B cell (primary cell): ENCODE measurements around the gene COG5. TPM values are rescaled to one million over a fixed set of nuclear protein-coding genes. Genes with fewer than 3 reads are reported as not detected.

Source experiments
- ATAC-seq: fragments of 200-7000 bp; cut with Tn5 transposase; one replicate; pipeline ENCODE4 v1.10.0; 2021; ENCODE audit warnings: low read depth, mild to moderate bottlenecking, moderate number of reproducible peaks, moderate library complexity
- CTCF ChIA-PET: fragments of 350-600 bp; sonication (Branson Sonifier 250); formaldehyde crosslinking; loops from one replicate; lab custom pipeline; 2021; ENCODE audit warnings: antibody characterized with exemption, inconsistent platforms; lab: Charles Lee
- POLR2A ChIA-PET: fragments of 350-600 bp; sonication (Branson Sonifier 250); formaldehyde crosslinking; loops from one replicate; lab custom pipeline; 2021; ENCODE audit warnings: antibody characterized with exemption; lab: Charles Lee
- DNase-seq: peaks from one replicate; pipeline ENCODE4 v3.0.0; 2013
- H2AFZ ChIP-seq: 2 replicates; pipeline ENCODE4 v1.6.1; 2012; ENCODE audit warnings: mild to moderate bottlenecking, low read depth, low read length; ENCODE audit not compliant: insufficient read depth, poor library complexity, severe bottlenecking
- H3K27ac ChIP-seq, 2 donors: 1 replicate in 1 of 2; 2 replicates in 1 of 2; pipeline ENCODE4 v1.5.1; 2012 to 2013; ENCODE audit warnings: low read length in 2 of 2, mild to moderate bottlenecking in 2 of 2, moderate library complexity in 1 of 2
- H3K27me3 ChIP-seq, 4 experiments: fragments of 200-600 bp in 1 of 4; sonication (generic) in 1 of 4; replicated peaks in 1 of 4; 1 replicate in 2 of 4; 2 replicates in 2 of 4; pipeline versions ENCODE4 v1.6.1 to v1.7.0; 2013 to 2016; ENCODE audit warnings: low read length in 3 of 4, mild to moderate bottlenecking in 2 of 4, mixed read lengths in 1 of 4, moderate library complexity in 1 of 4; ENCODE audit not compliant: insufficient read depth in 4 of 4, control insufficient read depth in 3 of 4; ENCODE audit errors: control extremely low read depth in 1 of 4
- H3K36me3 ChIP-seq, 2 experiments: replicated peaks in 1 of 2; 1 replicate in 1 of 2; 2 replicates in 1 of 2; pipeline versions ENCODE4 v1.6.1 to v1.7.1; 2013; ENCODE audit warnings: low read length in 1 of 2; ENCODE audit not compliant: insufficient read depth in 2 of 2, control insufficient read depth in 1 of 2; ENCODE audit errors: control extremely low read depth in 1 of 2, extremely low read depth in 1 of 2
- H3K4me1 ChIP-seq, 2 donors: fragments of 200-600 bp in 1 of 2; sonication (generic) in 1 of 2; 1 replicate in 1 of 2; 2 replicates in 1 of 2; pipeline versions ENCODE4 v1.5.1 to v1.6.1; 2013 to 2017; ENCODE audit warnings: low read length in 2 of 2; ENCODE audit not compliant: control insufficient read depth in 2 of 2, insufficient read depth in 2 of 2
- H3K4me2 ChIP-seq: replicated peaks from 2 replicates; pipeline ENCODE3; 2012; ENCODE audit warnings: mild to moderate bottlenecking, low read depth, low read length; ENCODE audit not compliant: poor library complexity, severe bottlenecking
- H3K4me3 ChIP-seq, 5 experiments: fragments of 200-600 bp in 1 of 5; sonication (generic) in 1 of 5; 1 replicate in 3 of 5; 2 replicates in 2 of 5; pipeline versions ENCODE4 v1.5.1 to v1.7.0; 2011 to 2016; ENCODE audit warnings: low read length in 4 of 5, mild to moderate bottlenecking in 4 of 5, low read depth in 2 of 5, control low read depth in 1 of 5, moderate library complexity in 1 of 5; ENCODE audit not compliant: insufficient read depth in 1 of 5; ENCODE audit errors: control extremely low read depth in 1 of 5, extremely low read depth in 1 of 5
- H3K79me2 ChIP-seq: fragments of 200-600 bp; sonication (generic); one replicate; pipeline ENCODE4 v1.6.0; 2016; ENCODE audit warnings: low read length; ENCODE audit not compliant: control insufficient read depth, insufficient read depth
- H3K9ac ChIP-seq: fragments of 200-600 bp; sonication (generic); 2 replicates; pipeline ENCODE4 v1.6.1; 2017; ENCODE audit warnings: mild to moderate bottlenecking, low read length, moderate library complexity
- H3K9me3 ChIP-seq, 3 donors: one replicate each; pipeline versions ENCODE4 v1.6.1 to v1.7.1; 2013; ENCODE audit warnings: low read length in 2 of 3; ENCODE audit not compliant: control insufficient read depth in 2 of 3, insufficient read depth in 1 of 3; ENCODE audit errors: control extremely low read depth in 1 of 3
- H4K20me1 ChIP-seq: 2 replicates; pipeline ENCODE4 v1.6.0; 2012; ENCODE audit warnings: mild to moderate bottlenecking, low read length; ENCODE audit not compliant: insufficient read depth, control insufficient read depth, poor library complexity, severe bottlenecking
- H3K27ac Mint-ChIP-seq: one replicate; pipeline ENCODE4 v1.8.0; 2021; ENCODE audit warnings: mixed read lengths
- H3K27me3 Mint-ChIP-seq: one replicate; pipeline ENCODE4 v1.8.0; 2021; ENCODE audit warnings: mixed read lengths
- H3K4me1 Mint-ChIP-seq: one replicate; pipeline ENCODE4 v1.8.0; 2021; ENCODE audit warnings: mixed read lengths
- H3K4me3 Mint-ChIP-seq: one replicate; pipeline ENCODE4 v1.8.0; 2021; ENCODE audit warnings: mixed read lengths
- H3K9me3 Mint-ChIP-seq: one replicate; pipeline ENCODE4 v1.8.0; 2022; ENCODE audit warnings: mixed read lengths; ENCODE audit not compliant: insufficient read depth
- EZH2 ChIP-seq: IDR thresholded peaks from 2 replicates; pipeline ENCODE4 v1.6.1; 2012; ENCODE audit warnings: borderline replicate concordance, low read depth, mild to moderate bottlenecking, moderate library complexity, low read length; ENCODE audit not compliant: insufficient read depth, poor library complexity, severe bottlenecking
- WGBS: methylation state at CpG from one replicate; pipeline ENCODE4 v1.1.5; 2013; ENCODE audit warnings: missing lambda C conversion rate; ENCODE audit not compliant: insufficient coverage; 5-methylcytosine and 5-hydroxymethylcytosine counted together
- intact Hi-C: fragments of 100-400 bp; cut with micrococcal nuclease; formaldehyde crosslinking; loops from one replicate; pipeline ENCODE4 v1.10.0; 2022
- polyA plus RNA-seq: library from polyadenylated mRNA; depleted of rRNA; stranded (reverse); fragments of >200 nt; gene quantifications from 2 replicates; pipeline ENCODE4 v1.2.3, GENCODE V29; 2012
- total RNA-seq, 2 donors: library from RNA; stranded (reverse); fragments of 120-200 nt in 1 of 2; gene quantifications; 1 replicate in 1 of 2; 2 replicates in 1 of 2; pipeline versions ENCODE4 v1.2.3 to v1.2.4, GENCODE V29; 2013 to 2022
- TF ChIP-seq, protein P1 (sequence below): fragments of 200-600 bp; IDR thresholded peaks from one replicate; pipeline ENCODE4 v1.8.0; 2022; ENCODE audit warnings: antibody characterized with exemption, mild to moderate bottlenecking

Gene COG5
- total and polyA plus RNA-seq, 2 donors (not counting 1 experiment from before 2014, with no cell fraction given), result 7.0 to 73.0 TPM

- ChIA-PET POLR2A (no interaction called here), CTCF (no interaction called here)
- no peaks in the 10 kb centered on the region for H3K27me3 ChIP-seq
- Mint-ChIP-seq H3K4me1 (no peaks in the 10 kb centered on the region), H3K27ac (no peak overlapping the region), H3K4me3 (no peak overlapping the region), H3K27me3 (no peaks in the 10 kb centered on the region), H3K9me3 (no peaks in the 10 kb centered on the region)
- H3K27ac ChIP-seq, result no peak overlapping the region
- no peak overlapping the region for H3K9ac ChIP-seq
- ATAC-seq (no peak), DNase-seq (no peak)
- no peak for TF ChIP-seq EZH2
- TF ChIP-seq, protein P1, sequence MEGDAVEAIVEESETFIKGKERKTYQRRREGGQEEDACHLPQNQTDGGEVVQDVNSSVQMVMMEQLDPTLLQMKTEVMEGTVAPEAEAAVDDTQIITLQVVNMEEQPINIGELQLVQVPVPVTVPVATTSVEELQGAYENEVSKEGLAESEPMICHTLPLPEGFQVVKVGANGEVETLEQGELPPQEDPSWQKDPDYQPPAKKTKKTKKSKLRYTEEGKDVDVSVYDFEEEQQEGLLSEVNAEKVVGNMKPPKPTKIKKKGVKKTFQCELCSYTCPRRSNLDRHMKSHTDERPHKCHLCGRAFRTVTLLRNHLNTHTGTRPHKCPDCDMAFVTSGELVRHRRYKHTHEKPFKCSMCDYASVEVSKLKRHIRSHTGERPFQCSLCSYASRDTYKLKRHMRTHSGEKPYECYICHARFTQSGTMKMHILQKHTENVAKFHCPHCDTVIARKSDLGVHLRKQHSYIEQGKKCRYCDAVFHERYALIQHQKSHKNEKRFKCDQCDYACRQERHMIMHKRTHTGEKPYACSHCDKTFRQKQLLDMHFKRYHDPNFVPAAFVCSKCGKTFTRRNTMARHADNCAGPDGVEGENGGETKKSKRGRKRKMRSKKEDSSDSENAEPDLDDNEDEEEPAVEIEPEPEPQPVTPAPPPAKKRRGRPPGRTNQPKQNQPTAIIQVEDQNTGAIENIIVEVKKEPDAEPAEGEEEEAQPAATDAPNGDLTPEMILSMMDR, result no peak
- H3K36me3 ChIP-seq, result peaks cover 9 to 15% of the 10 kb centered on the region in 2 experiments
- H3K4me3 ChIP-seq, result no peak overlapping the region
- no peaks in the 10 kb centered on the region for H4K20me1 ChIP-seq
- H3K4me1 ChIP-seq, result no peaks in the 10 kb centered on the region
- intact Hi-C loops, result no loop called here
- peaks cover 0 to under 1% (median 0%) of the 10 kb centered on the region in 3 donors for H3K9me3 ChIP-seq
- no peaks in the 10 kb centered on the region for H3K79me2 ChIP-seq
- no CpG with 5 or more reads among the region's 1 CpG for WGBS
- H2AFZ ChIP-seq, result no peak overlapping the region
- no peak overlapping the region for H3K4me2 ChIP-seq
Measured at GRCh38 chr7:107321611-107322010, 242.1 kb downstream of the COG5 start.

GRCh38 chr7:107319724-107320228 is 243.9 kb downstream of the COG5 start:
- H3K9me3 Mint-ChIP-seq, result no peaks in the 10 kb centered on the region
- peaks cover 0 to 4% (median 0%) of the 10 kb centered on the region in 3 donors for H3K9me3 ChIP-seq
- TF ChIP-seq EZH2, result no peak
- TF ChIP-seq, protein P1, result no peak
- no peak overlapping the region for H3K27ac ChIP-seq
- H3K27me3 Mint-ChIP-seq, result no peaks in the 10 kb centered on the region
- ATAC-seq (no peak), DNase-seq (no peak)
- peaks cover 9 to 15% of the 10 kb centered on the region in 2 experiments for H3K36me3 ChIP-seq
- H3K27ac Mint-ChIP-seq, result no peak overlapping the region
- H2AFZ ChIP-seq, result no peak overlapping the region
- H3K4me1 ChIP-seq, result peaks cover 0 to 8% of the 10 kb centered on the region in 2 donors
- POLR2A ChIA-PET, result no interaction called here
- no peak overlapping the region for H3K9ac ChIP-seq
- no peaks in the 10 kb centered on the region for H3K27me3 ChIP-seq
- no peak overlapping the region for H3K4me3 ChIP-seq
- intact Hi-C loops, result no loop called here
- H3K4me3 Mint-ChIP-seq, result no peak overlapping the region
- CTCF ChIA-PET, result no interaction called here
- peaks cover 8% of the 10 kb centered on the region for H3K4me1 Mint-ChIP-seq
- H4K20me1 ChIP-seq, result no peaks in the 10 kb centered on the region
- H3K4me2 ChIP-seq, result no peak overlapping the region
- H3K79me2 ChIP-seq, result no peaks in the 10 kb centered on the region
- WGBS, result no CpG with 5 or more reads among the region's 2 CpGs
